Stimulated activated CD8-positive, alpha-beta memory T cell treated with anti-CD3 and anti-CD28 coated beads, Interleukin-15, amount 100 ng/mL, for 24 hours (primary cell): ENCODE results near the gene OSGEP.
"Not testable (repeated sequence)": the region's sequence is repeated elsewhere in the genome, so short reads cannot be mapped to it uniquely, and the experiment has no call there.

Source experiments
- DNase-seq: peaks from one replicate; pipeline ENCODE4 v3.0.0-alpha.2; 2020; ENCODE audit warnings: low read depth

OSGEP gene

GRCh38 chr14:20469890-20470602, 15.4 kb upstream of the OSGEP start:
- DNase-seq, result peak; percentile 11

- peak; percentile 73 for DNase-seq
Measured at GRCh38 chr14:20469242-20469889, 14.8 kb upstream of the OSGEP start, which contains the start of gene PNP. Gene PNP (plus strand): TSS chr14:20469406. CDS start chr14:20469525, 119 bp downstream.

GRCh38 chr14:20468764-20469241, 14.2 kb upstream of the OSGEP start:
- no peak for DNase-seq

GRCh38 chr14:20461225-20462141, 6.9 kb upstream of the OSGEP start, which contains the start of gene PIP4P1:
Gene PIP4P1 (minus strand): TSS chr14:20461434. CDS start chr14:20461325, 109 bp downstream.
- DNase-seq, result peak; percentile 95

GRCh38 chr14:20460458-20461224, 6.0 kb upstream of the OSGEP start:
- DNase-seq, result no peak

GRCh38 chr14:20458031-20458789, 3.6 kb upstream of the OSGEP start:
- DNase-seq, result no peak

- no peak for DNase-seq
Measured at GRCh38 chr14:20456971-20457370, 2.4 kb upstream of the OSGEP start.

GRCh38 chr14:20455355-20456300, 1.0 kb upstream of the OSGEP start:
- DNase-seq, result no peak

- not testable (repeated sequence) for DNase-seq
Measured at GRCh38 chr14:20452831-20453230, 1.8 kb downstream of the OSGEP start.

- no peak for DNase-seq
Measured at GRCh38 chr14:20446889-20447288, 7.7 kb downstream of the OSGEP start.

- DNase-seq, result not testable (repeated sequence)
Measured at GRCh38 chr14:20443650-20444049, 11.0 kb downstream of the OSGEP start.

GRCh38 chr14:20441461-20441860, 13.2 kb downstream of the OSGEP start:
- DNase-seq, result no peak

GRCh38 chr14:20440882-20441281, 13.7 kb downstream of the OSGEP start:
- no peak for DNase-seq

GRCh38 chr14:20440465-20440864, 14.1 kb downstream of the OSGEP start:
- no peak for DNase-seq

GRCh38 chr14:20438664-20439063, 15.9 kb downstream of the OSGEP start:
- DNase-seq, result no peak

GRCh38 chr14:20436363-20436755, 18.3 kb downstream of the OSGEP start:
- DNase-seq, result no peak

- no peak for DNase-seq
Measured at GRCh38 chr14:20435582-20436362, 18.8 kb downstream of the OSGEP start, which contains the start of gene KLHL33. Gene KLHL33 (minus strand): TSS chr14:20436166. CDS start chr14:20435811, 355 bp downstream.

GRCh38 chr14:20434701-20435581, 19.7 kb downstream of the OSGEP start:
- no peak for DNase-seq
